GM15510 (cell line): ENCODE measurements around the gene KIF5B.

Source experiments
- POLR2A ChIP-seq: IDR thresholded peaks from 3 replicates; pipeline ENCODE4 v1.6.1; 2011; ENCODE audit warnings: borderline replicate concordance; ENCODE audit not compliant: insufficient read length; ENCODE audit errors: extremely low read depth

The KIF5B gene

GRCh38 chr10:32039734-32040133, 16.5 kb downstream of the KIF5B start:
- no peak for TF ChIP-seq POLR2A

GRCh38 chr10:32038777-32039176, 17.4 kb downstream of the KIF5B start:
- TF ChIP-seq POLR2A, result no peak

GRCh38 chr10:32036922-32037321, 19.3 kb downstream of the KIF5B start:
- no peak for TF ChIP-seq POLR2A

- no peak for TF ChIP-seq POLR2A
Measured at GRCh38 chr10:32035038-32035437, 21.2 kb downstream of the KIF5B start.

GRCh38 chr10:32033171-32033570, 23.1 kb downstream of the KIF5B start:
- no peak for TF ChIP-seq POLR2A

GRCh38 chr10:32031920-32032319, 24.3 kb downstream of the KIF5B start:
- TF ChIP-seq POLR2A, result no peak

- TF ChIP-seq POLR2A, result no peak
Measured at GRCh38 chr10:32031424-32031823, 24.8 kb downstream of the KIF5B start.

- no peak for TF ChIP-seq POLR2A
Measured at GRCh38 chr10:32028710-32029109, 27.5 kb downstream of the KIF5B start.

GRCh38 chr10:32023264-32023663, 33.0 kb downstream of the KIF5B start:
- TF ChIP-seq POLR2A, result no peak

- TF ChIP-seq POLR2A, result no peak
Measured at GRCh38 chr10:32017044-32017443, 39.2 kb downstream of the KIF5B start.

GRCh38 chr10:32015386-32015785, 40.8 kb downstream of the KIF5B start:
- no peak for TF ChIP-seq POLR2A

GRCh38 chr10:32007026-32007425, 49.2 kb downstream of the KIF5B start:
- no peak for TF ChIP-seq POLR2A

GRCh38 chr10:32005050-32005449, 51.2 kb downstream of the KIF5B start:
- no peak for TF ChIP-seq POLR2A

- TF ChIP-seq POLR2A, result peak; percentile 20
Measured at GRCh38 chr10:32004161-32004591, 52.0 kb downstream of the KIF5B start.

GRCh38 chr10:32002531-32002930, 53.7 kb downstream of the KIF5B start:
- TF ChIP-seq POLR2A, result no peak

GRCh38 chr10:32000937-32001336, 55.3 kb downstream of the KIF5B start:
- no peak for TF ChIP-seq POLR2A

GRCh38 chr10:31999836-32000235, 56.4 kb downstream of the KIF5B start:
- no peak for TF ChIP-seq POLR2A
